ENCODE data around the gene NUDCD3.

Gene NUDCD3

GRCh38 chr7:44524811-44525388, 34.4 kb upstream of the NUDCD3 start:
- no peak for DNase-seq (ENCODE audit: low read depth)
- H3K4me3 ChIP-seq (ENCODE audit: low read depth, low read length), result no peak overlapping the region
- TF ChIP-seq CTCF (IDR thresholded peaks at IDR 0.05; ENCODE audit: insufficient read depth, low read depth, low read length, missing control alignments), result no peak

GRCh38 chr7:44522315-44522714, 31.9 kb upstream of the NUDCD3 start:
- no peak for TF ChIP-seq CTCF (IDR thresholded peaks at IDR 0.05; ENCODE audit: insufficient read depth, low read depth, low read length, missing control alignments)
- DNase-seq (ENCODE audit: low read depth), result no peak
- no peak overlapping the region for H3K4me3 ChIP-seq (ENCODE audit: low read depth, low read length)

- H3K4me3 ChIP-seq (ENCODE audit: low read depth, low read length), result no peak overlapping the region
- DNase-seq (ENCODE audit: low read depth), result no peak
- no peak for TF ChIP-seq CTCF (IDR thresholded peaks at IDR 0.05; ENCODE audit: insufficient read depth, low read depth, low read length, missing control alignments)
These were observed 31.1 kb upstream of the NUDCD3 start for GRCh38 chr7:44521347-44522095.

- no peak overlapping the region for H3K4me3 ChIP-seq (ENCODE audit: low read depth, low read length)
- DNase-seq (ENCODE audit: low read depth), result no peak
- TF ChIP-seq CTCF (IDR thresholded peaks at IDR 0.05; ENCODE audit: insufficient read depth, low read depth, low read length, missing control alignments), result no peak
These were observed 30.1 kb upstream of the NUDCD3 start for GRCh38 chr7:44520574-44520973.

GRCh38 chr7:44519546-44519945, 29.1 kb upstream of the NUDCD3 start:
- TF ChIP-seq CTCF (IDR thresholded peaks at IDR 0.05; ENCODE audit: insufficient read depth, low read depth, low read length, missing control alignments), result no peak
- DNase-seq (ENCODE audit: low read depth), result no peak
- H3K4me3 ChIP-seq (ENCODE audit: low read depth, low read length), result no peak overlapping the region

GRCh38 chr7:44518761-44519160, 28.3 kb upstream of the NUDCD3 start:
- no peak for TF ChIP-seq CTCF (IDR thresholded peaks at IDR 0.05; ENCODE audit: insufficient read depth, low read depth, low read length, missing control alignments)
- H3K4me3 ChIP-seq (ENCODE audit: low read depth, low read length), result no peak overlapping the region
- no peak for DNase-seq (ENCODE audit: low read depth)

GRCh38 chr7:44517175-44517574, 26.7 kb upstream of the NUDCD3 start:
- no peak overlapping the region for H3K4me3 ChIP-seq (ENCODE audit: low read depth, low read length)
- DNase-seq (ENCODE audit: low read depth), result no peak
- no peak for TF ChIP-seq CTCF (IDR thresholded peaks at IDR 0.05; ENCODE audit: insufficient read depth, low read depth, low read length, missing control alignments)
